Neural crest cell (in vitro differentiated cells): ENCODE measurements around the gene SBF1. TPM values are rescaled to one million over a fixed set of nuclear protein-coding genes. Genes with fewer than 3 reads are reported as not detected.

Source experiments
- DNase-seq: peaks from one replicate; pipeline ENCODE4 v3.0.0; 2021; ENCODE audit warnings: low read depth, mixed read lengths, low spot score
- H3K27ac Mint-ChIP-seq: one replicate; pipeline ENCODE4 v1.8.0; 2021; ENCODE audit warnings: mild to moderate bottlenecking, mixed read lengths; ENCODE audit not compliant: unreplicated experiment
- H3K27me3 Mint-ChIP-seq: 2 replicates; pipeline ENCODE4 v1.8.0; 2021; ENCODE audit warnings: low read depth, mild to moderate bottlenecking, mixed read lengths
- H3K36me3 Mint-ChIP-seq: 2 replicates; pipeline ENCODE4 v1.8.0; 2021; ENCODE audit warnings: low read depth, mild to moderate bottlenecking, mixed read lengths
- H3K4me1 Mint-ChIP-seq: 2 replicates; pipeline ENCODE4 v1.8.0; 2021; ENCODE audit warnings: mixed read lengths
- H3K4me3 Mint-ChIP-seq: one replicate; pipeline ENCODE4 v1.8.0; 2021; ENCODE audit warnings: mild to moderate bottlenecking, mixed read lengths
- H3K9me3 Mint-ChIP-seq: 2 replicates; pipeline ENCODE4 v1.8.0; 2021; ENCODE audit warnings: mixed read lengths
- total RNA-seq: library from RNA; stranded (reverse); gene quantifications from 2 replicates; pipeline ENCODE4 v1.2.1, GENCODE V29; 2021
- TF ChIP-seq, protein P1 (sequence below): fragments of 200-600 bp; sonication (generic); conservative IDR thresholded peaks from 2 replicates; pipeline ENCODE4 v1.5.0; 2021; ENCODE audit warnings: antibody characterized with exemption, mild to moderate bottlenecking

SBF1 gene
- total RNA-seq, 1 donor from 2014 or later, result 130 TPM

GRCh38 chr22:50475652-50476002 is 792 bp upstream of the SBF1 start:
- peak overlapping the region; percentile 84 for H3K4me3 Mint-ChIP-seq
- H3K4me1 Mint-ChIP-seq, result peaks cover 33% of the 10 kb centered on the region
- H3K27me3 Mint-ChIP-seq, result peaks cover 34% of the 10 kb centered on the region
- no peaks in the 10 kb centered on the region for H3K9me3 Mint-ChIP-seq
- TF ChIP-seq, protein P1, sequence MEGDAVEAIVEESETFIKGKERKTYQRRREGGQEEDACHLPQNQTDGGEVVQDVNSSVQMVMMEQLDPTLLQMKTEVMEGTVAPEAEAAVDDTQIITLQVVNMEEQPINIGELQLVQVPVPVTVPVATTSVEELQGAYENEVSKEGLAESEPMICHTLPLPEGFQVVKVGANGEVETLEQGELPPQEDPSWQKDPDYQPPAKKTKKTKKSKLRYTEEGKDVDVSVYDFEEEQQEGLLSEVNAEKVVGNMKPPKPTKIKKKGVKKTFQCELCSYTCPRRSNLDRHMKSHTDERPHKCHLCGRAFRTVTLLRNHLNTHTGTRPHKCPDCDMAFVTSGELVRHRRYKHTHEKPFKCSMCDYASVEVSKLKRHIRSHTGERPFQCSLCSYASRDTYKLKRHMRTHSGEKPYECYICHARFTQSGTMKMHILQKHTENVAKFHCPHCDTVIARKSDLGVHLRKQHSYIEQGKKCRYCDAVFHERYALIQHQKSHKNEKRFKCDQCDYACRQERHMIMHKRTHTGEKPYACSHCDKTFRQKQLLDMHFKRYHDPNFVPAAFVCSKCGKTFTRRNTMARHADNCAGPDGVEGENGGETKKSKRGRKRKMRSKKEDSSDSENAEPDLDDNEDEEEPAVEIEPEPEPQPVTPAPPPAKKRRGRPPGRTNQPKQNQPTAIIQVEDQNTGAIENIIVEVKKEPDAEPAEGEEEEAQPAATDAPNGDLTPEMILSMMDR, result no peak
- no peaks in the 10 kb centered on the region for H3K36me3 Mint-ChIP-seq
- no peak for DNase-seq
- no peak overlapping the region for H3K27ac Mint-ChIP-seq

- H3K27me3 Mint-ChIP-seq, result peaks cover 19% of the 10 kb centered on the region
- DNase-seq, result peak; percentile 27
- H3K9me3 Mint-ChIP-seq, result no peaks in the 10 kb centered on the region
- peak overlapping the region; percentile 91 for H3K4me3 Mint-ChIP-seq
- H3K27ac Mint-ChIP-seq, result peak overlapping the region; percentile 97
- no peaks in the 10 kb centered on the region for H3K36me3 Mint-ChIP-seq
- peaks cover 33% of the 10 kb centered on the region for H3K4me1 Mint-ChIP-seq
- TF ChIP-seq, protein P1, result peak; percentile 11
Measured at GRCh38 chr22:50473855-50474671, 772 bp downstream of the SBF1 start.

DNA sequence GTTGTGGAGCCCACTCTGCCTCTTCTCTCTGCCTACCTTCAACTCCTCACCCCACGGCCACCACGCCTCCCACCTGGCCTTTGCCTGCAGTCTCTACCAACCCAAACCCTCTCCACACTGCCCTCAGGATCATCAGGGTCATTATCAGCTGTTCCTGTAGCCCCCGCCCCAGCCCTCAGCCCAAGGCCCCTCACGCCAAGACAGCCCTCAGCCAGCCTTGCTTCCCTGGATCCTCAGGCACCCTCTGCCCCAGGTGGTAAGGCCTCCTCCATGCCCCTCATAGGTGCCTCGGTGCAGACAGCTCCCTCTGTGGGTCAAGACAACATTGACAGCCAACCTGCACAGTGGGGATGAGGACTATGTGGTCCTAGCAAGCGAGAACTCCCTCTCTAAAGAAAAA is 1.7 kb downstream of the SBF1 start:
- H3K4me3 Mint-ChIP-seq, result peak overlapping the region; percentile 91
- TF ChIP-seq, protein P1, result peak; percentile 38
- H3K27me3 Mint-ChIP-seq, result peaks cover 10% of the 10 kb centered on the region
- H3K9me3 Mint-ChIP-seq, result no peaks in the 10 kb centered on the region
- H3K27ac Mint-ChIP-seq, result no peak overlapping the region
- peaks cover 33% of the 10 kb centered on the region for H3K4me1 Mint-ChIP-seq
- DNase-seq, result no peak
- H3K36me3 Mint-ChIP-seq, result no peaks in the 10 kb centered on the region

DNA sequence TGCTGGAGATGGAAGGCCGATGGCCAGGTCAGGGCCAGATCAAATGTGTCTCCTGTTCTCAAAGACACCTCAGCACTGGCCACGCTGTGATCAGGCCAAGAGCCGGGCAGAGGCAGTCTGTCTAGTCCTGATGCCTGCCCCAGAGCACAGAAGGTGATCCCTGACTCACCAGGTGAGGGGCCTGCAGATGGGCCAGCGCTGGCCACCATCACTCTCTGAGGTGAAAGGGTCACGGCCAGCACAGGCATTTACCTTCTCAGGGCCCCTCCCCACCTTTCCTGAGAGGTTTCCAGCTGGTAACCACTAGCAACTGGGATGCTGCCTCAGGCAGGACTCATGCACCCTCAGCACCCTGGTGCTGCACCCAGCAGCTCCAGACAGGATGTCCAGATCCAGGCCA is 2.9 kb downstream of the SBF1 start:
- H3K9me3 Mint-ChIP-seq, result no peaks in the 10 kb centered on the region
- no peak for DNase-seq
- peak overlapping the region; percentile 73 for H3K4me3 Mint-ChIP-seq
- peaks cover under 1% of the 10 kb centered on the region for H3K36me3 Mint-ChIP-seq
- TF ChIP-seq, protein P1, result no peak
- H3K27me3 Mint-ChIP-seq, result peaks cover 4% of the 10 kb centered on the region
- H3K27ac Mint-ChIP-seq, result no peak overlapping the region
- H3K4me1 Mint-ChIP-seq, result peaks cover 28% of the 10 kb centered on the region

GRCh38 chr22:50471197-50471847 is 3.5 kb downstream of the SBF1 start:
- peaks cover 23% of the 10 kb centered on the region for H3K4me1 Mint-ChIP-seq
- peaks cover 2% of the 10 kb centered on the region for H3K27me3 Mint-ChIP-seq
- no peak for DNase-seq
- peak overlapping the region; percentile 73 for H3K4me3 Mint-ChIP-seq
- no peaks in the 10 kb centered on the region for H3K9me3 Mint-ChIP-seq
- peaks cover 4% of the 10 kb centered on the region for H3K36me3 Mint-ChIP-seq
- H3K27ac Mint-ChIP-seq, result no peak overlapping the region
- TF ChIP-seq, protein P1, result no peak
